ENCODE data around the gene GRXCR1.

DNA sequence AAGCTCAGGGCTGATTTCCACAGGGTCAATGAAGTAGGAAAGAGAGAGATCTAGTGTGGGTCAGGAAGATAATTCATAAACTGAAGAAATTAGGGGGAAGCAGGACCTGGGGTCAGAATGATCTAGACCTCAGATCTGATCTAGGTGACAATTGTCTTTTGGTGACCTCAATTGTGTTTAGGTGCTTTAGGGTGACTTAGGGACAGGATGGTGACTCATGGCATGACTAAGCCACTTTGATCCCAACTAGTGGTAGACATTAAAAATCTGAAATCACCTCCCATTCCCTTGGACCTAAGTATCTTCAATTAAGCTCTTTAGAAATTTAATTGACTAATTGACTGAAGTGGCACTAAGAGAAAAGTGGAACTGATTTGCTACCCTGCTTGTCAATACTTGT is 36.7 kb upstream of the GRXCR1 start:
- TF ChIP-seq GATA2 (IDR thresholded peaks at IDR 0.05; ENCODE audit: low read depth, low read length) (no peak), GATA3 (IDR thresholded peaks at IDR 0.05; ENCODE audit: low read depth, low read length) (no peak)

All from SH-SY5Y (cell line).